SKM-1 treated with dmso at 0.1 percent for 144 hours (cell line): ENCODE data around the gene DNAL1.

Experiments used
- DNase-seq: peaks from one replicate; lab custom pipeline; 2025; ENCODE audit not compliant: unreplicated experiment; lab: John Stamatoyannopoulos, UW

DNAL1 gene

DNA sequence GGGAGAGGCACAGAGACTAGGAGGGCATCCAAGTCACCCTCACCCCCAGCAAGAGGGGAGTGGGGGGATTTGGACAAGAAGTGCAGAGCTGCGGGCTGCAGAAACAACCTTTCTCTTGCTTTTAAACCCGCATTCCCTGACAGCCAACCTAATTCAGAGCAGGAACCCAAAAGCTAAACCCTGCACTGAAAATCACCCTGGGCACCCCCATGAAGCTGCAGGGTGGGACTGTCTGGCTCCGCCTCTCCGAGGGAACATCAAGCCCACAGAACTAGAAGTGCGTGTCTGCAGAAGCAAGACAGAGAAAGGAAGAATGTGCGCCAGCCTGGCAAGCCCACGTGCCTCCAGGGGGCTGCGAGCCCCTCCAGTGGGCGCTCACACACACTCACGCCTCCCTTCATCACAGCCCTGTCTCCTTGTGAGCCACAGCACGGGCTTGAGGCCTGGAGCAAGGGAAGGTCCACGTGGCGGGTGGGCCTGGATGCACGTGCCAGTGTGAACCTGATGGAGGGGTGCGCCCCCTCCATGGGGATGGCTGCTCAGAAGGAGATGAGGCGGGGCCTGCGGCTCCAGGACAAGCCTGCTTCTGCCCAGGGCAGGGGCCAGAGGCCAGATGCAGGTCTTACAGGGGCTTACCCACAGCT lies 97.2 kb downstream of the DNAL1 start:
- no peak for DNase-seq

DNA sequence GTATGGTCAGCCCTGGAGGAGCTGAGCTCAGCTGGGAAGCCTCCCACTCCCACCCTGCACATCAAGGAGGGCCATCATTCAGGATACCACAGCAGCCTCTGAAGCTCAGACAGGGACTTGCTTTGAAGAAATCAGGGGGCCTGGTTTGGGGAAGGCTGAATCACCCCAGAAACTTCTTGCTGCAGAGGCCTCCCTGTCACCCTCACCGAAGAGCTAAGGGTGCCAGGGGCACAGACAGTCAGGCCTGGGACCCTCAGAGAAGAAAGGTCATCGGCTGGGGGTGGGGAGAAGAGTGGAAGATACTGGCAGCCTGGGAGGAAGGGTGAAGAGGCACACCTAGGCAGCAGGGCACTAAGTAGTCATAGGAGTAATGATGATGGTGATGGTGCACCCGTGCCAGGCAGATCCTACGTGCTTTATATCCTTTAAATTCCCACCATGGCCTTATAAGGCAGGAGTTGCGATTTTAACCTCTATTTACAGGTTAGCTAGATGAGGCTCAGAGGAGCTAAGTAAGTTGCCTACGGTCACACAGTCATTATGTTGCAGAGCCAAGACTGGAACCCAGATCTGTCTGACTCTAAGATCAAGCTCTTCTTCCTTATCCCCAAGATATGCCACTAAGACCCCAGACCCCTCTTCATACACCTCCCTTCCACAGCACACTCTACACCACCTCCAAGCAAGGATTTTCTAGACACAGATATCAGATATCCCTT lies 97.9 kb downstream of the DNAL1 start:
- DNase-seq: no peak

DNA sequence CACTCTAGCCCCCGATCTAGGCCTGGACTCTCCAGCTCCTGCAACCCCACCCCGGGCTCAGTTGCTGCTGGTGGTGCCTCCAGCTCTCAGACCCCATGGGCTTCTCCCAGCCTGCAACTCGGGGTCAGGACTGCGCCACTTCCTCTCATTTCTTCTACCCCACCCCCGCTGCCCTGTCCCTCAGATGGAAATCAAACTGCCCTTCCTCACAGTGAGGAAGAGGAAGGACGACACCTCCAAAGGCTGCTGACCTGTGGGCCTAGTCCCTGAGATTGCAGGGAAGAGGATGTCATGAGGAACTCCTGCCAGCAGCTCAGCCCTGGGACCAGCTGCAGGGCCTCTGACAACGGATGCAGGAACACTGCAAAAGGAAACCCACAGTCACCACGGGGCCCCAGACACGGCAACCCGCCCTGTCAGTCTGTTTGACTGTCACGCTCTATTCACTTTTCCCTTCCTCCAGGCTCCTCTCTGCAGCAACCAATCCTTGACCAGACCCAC lies 98.7 kb downstream of the DNAL1 start:
- peak; percentile 69 for DNase-seq

DNA sequence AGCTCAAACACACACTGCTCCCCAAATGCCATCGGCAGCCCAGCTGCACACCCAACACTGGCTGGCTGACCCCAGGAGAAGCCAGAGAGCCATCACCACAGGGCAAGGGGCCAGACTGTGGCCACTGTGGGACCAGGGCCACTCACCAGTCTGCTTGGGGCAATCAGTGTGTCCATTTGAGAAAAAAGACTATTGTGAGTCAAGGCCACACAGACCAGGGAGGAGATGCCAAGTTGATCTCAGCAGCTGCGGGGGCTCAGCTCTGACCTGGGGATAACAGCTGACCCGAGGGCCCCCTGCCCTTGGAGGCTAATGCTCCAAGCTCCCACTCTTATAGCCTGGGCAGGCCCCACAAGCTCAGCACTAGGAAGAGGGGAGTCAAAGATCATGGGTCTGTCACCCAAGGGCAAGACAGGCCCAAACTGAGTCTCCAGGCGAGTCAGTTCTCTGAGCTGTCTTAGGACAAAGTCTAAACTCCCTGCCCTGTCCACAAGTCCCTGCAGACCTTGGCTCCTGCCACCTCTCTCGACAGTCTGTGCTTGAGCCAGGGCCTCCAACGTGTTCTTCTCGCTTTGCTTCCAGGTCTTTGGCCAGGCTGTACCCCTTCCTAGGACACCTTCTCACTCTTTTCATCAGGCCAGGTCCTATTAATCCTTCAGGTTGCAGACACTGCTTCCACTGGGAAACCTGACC lies 99.5 kb downstream of the DNAL1 start:
- DNase-seq: no peak

DNA sequence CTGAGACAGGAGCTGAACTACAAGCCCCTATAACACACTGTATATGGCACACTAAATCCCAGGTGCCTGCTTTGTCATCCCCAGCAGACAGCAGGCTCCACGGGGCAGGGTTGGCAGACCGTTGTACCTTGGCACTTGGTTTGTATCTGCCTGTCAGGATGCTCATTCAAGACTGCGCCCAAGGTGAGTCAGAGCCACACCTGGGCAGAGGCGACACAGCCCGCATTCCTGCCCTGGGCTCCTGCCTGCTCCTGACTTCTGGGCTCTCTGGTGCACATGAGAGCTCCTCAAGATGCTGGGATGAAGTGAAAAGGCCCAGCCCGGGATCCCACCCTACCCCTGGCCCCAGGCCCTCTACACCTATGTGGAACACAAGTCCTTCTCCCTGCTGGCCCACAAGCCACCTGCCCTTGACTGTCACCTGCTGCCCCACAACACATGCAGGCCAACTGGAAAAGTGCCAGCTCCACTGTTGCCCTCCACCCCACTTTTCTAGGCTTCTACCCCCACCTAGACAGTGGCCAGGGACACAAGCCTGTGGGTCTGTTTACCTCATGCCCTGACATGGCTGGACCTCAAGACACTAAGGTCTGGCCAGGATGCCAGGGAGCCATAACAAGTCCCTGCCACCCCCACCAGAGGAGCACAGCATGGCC lies 100.2 kb downstream of the DNAL1 start:
- no peak for DNase-seq

DNA sequence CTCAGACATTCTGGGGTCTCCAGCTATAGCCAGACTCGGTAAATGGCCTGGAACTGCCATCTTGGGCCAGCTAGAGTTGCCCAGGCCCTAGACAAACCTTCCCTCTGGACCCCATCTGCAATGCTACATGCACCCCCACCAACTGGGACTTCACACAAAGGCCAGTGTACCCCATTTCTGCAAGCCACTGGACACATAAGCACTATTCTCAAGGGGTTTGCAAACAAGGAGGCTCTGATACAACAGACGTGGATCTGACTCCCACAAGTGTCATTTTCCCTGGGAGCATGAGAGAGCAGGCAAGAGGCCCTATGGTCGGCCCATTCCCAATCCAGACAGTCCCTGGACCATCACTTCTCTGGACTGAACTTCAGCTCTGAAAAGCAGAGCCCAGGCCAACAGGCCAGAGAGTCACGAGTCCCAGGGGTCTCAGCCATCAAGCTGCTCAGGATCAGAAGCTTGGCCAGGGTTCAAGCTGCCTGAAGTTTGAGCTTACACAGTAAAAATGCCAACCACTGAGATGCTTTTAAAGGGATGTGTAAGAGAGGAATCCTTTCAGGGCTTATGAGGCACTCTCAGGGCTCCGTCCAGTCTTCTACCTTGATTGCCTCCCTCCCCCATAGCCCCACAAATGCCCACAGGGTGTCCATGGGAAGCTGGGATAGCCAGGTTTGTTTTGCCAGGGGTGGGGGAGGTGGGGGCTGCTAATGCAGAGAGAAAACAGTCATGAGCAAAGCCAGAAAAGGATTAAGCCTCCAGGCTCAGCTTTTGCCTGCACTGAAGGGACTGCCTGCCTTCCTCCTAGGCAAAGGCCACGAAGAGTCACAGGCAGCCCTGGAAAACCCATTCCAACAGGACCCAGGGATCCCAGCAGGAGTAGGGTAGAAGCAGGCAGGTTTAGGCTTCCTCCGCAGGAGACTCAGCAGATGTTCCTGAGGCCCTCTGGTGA lies 101.1 kb downstream of the DNAL1 start:
- no peak for DNase-seq

DNA sequence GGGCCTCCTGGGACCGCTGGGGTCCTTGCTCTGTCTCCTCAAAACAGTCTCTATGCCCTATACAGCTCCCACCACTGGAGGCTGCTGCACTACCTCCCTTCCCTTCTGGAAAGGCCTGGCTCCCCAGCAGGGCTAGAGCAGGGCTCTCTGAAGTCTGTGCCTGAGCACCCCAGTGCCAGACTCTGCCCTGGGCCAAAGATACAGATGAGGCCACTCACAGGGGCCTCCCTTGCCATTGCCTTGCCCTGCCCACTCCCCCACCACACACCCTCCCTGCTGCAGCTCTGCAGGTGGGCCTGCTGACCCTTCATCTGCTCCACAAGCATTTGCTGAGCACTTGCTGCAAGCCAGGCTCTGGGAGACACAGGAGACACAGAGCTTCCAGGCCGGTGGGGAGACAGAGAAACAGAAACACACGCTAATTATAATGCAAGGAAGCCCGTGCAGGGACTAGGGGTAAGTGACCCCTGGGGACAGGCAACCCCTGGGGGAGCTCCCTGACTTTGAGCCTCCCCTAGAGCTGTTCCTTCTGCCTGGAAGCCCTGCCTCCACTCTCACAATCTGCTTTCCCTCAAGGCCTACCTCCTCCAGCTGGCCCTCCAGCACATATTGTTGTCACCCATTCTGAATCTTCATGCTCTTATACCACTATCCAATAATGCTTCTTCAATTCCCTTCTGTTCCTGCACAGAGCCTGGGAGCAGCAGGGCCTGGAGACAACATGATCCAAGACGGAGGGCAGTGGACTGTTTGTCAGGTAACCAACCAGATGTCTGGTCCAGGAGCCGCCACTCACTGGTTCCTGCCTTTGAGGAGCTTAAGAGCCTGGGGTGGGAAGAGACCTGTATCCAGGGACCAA lies 102.0 kb downstream of the DNAL1 start:
- DNase-seq: no peak

DNA sequence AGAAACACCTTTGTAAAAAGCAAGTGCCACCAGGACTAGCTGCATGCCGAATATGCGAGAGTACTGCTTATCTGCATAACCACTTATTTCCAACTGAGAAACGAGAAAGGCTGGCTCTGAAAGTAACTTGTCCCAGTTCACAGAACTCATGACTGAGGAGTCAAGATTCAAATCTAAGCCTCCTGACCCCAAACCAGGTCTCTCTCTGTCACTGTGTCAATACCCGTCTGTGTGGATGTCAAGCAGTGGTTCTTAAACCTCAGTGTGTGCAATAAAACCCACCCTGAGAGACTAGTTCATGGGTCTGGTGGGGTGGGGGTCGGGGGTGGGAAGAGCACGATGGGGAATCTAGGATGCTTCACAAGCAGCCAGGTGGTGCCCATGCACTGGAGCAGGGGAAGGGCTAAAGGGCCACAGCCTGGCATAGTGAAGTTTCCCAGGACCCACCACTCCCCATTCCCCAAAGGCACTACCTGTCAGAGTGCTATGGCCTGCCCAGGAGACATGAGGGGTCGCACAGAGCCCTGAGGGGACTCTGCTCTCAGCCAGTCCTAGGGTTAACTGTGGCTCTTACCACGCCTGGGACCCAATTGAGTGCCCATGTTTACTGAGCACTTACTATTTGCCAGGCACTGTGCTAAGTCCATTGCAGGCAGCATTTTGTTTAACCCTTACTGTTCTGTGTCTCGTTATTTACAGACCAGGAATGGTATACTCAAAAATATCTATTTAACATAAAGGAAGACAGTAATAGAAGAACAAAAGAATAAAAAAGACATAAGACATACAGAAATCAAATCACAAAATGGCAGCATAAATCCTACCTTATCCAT lies 102.8 kb downstream of the DNAL1 start:
- no peak for DNase-seq

DNA sequence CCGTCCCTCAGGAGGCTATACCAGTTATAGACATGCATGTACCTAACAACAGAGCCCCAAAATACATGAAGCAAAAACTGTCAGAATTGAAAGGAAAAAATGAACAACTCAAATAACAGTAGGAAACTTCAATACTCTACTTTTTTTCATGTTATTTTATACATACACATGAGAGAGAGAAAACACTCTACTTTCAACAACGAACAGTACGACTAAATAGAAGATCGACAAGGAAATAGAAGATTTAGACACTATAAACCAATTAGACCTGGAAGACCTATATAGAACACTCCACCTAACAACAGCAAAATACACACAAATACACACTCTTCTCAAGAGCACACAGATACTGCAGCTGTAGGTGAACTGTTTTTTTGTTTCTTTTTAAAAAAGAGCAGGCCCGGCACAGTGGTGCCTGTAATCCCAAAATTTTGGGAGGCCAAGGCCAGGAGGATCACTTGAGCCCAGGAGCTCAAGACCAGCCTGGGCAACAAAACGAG lies 104.1 kb downstream of the DNAL1 start:
- DNase-seq: no peak

DNA sequence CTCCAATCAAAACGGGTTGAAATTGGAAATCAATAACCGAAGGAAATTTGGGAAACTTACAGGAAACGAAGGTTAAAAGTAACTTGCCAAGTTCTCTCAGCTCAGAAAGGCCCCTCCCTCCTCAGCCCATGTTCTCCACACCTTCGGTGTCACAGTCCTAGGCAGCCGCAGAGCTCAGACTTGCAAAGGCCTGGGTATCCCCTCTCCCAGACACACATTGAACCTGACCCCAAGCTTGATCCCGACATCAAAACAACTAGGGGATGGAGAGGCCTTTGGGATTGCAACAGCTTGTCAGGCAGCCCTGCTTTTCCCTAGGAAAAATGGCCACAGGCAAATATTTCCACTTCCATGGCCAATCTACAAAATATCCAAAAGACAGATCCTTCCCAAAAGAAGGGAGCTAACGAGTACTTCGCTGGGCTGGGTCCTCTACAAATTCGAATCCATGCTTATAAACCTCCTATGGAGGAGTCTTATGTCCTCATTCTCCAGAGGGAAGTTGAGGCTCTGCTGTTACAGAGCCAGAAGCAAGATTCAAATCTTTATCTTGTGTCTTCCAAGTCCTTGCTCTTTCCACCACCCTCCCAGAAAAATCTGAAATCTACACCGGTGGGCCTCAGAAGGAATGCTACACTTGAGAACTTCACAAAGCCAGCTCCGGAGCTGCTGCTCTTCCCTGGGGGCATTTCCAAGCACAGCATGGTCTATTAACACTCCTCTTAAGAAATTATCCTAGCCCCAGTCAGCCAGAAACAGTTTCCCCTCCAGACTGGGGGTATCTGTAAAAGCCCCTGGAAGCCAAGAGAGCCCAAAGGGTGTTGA lies 105.1 kb downstream of the DNAL1 start:
- DNase-seq: no peak

DNA sequence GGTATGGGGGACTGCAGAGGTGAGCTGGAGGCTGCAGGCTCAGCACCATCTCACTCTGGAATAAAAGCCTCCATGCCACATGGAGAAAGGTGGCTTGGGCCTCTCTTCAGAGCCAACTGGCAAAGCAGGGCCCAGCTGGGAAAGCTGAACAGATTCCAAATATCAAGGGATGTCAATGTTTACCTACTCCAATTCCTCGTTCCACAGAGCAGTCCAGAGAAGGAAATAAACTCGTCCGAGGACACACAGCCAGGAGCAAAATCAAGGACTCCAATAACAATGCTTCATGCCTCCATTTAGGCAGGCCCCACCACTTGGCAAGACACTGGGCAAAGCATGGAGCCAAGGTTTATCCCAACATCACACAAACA lies 105.7 kb downstream of the DNAL1 start:
- DNase-seq: no peak

DNA sequence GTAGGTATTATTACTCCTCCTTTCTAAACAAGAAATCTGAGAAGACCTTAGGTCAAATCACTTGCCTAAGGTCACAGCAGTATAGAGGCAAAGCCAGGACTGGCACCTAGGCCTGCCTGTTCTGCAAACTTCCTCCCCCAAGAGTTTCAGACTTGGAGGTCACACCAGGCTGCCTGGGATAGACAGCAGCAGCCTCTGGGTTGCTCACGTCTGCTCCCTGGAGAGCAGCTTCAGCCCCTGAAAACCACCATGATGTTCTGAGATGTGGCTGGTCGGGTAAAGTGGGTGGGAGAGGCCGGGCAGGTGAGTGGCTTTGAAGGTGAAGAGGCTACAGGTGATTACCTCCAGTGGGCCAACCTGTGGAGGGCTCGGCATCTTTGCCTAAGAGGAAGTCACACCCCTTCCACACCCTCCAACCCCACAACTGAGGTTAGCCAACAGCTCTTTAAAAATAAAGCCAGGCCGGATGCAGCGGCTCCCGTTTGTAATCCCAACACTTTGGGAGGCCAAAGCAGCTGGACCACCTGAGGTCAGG lies 106.4 kb downstream of the DNAL1 start:
- no peak for DNase-seq

DNA sequence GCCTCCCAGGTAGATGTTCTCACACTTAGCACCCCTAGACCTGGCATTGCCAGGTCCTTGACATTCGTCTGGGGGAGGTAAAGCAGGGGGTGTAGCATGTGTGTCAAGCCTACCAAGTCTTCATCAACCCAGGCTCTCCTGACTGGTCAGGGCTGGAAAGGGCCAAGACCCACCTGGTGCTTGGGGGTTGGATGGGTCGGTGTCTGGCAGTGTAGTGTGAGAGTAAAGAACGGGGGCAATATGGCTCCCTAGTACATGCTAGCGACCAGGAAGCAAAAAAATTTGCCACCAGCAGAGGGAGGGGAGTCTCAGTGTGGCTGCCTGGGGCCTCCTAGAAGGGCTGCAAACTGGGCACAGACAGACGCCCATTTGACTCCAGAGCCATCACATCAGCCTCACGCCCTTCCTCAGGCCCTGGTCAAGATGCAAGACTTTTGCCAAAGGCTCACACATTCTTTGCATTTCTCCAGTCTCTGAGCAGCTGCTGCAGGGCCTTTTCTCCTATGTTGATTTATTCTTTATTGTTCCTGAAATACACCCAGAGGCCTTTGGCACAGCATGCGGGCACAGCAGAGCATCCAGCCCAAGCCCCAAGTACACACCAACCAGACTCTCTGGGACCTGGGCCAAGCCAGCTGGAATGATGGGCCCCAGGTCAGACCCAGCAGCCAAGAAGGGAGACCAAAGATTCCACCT lies 107.7 kb downstream of the DNAL1 start:
- DNase-seq: no peak
